ENCODE measurements around the gene RIIAD1.
A peak's percentile ranks its signal among the peaks of the same experiment; 100 is the strongest.
"Not testable (repeated sequence)": the region's sequence is repeated elsewhere in the genome, so short reads cannot be mapped to it uniquely, and the experiment has no call there.

The RIIAD1 gene

GRCh38 chr1:151759241-151759640 lies 37.9 kb downstream of the RIIAD1 start:
- TF ChIP-seq CTCF (conservative IDR thresholded peaks at IDR 0.05; ENCODE audit: low read length), result no peak
- H3K4me3 ChIP-seq (ENCODE audit: low read length), result no peak overlapping the region
- no peak for DNase-seq (ENCODE audit: low read depth)

- H3K4me3 ChIP-seq (ENCODE audit: low read length), result no peak overlapping the region
- DNase-seq (ENCODE audit: low read depth), result no peak
- no peak for TF ChIP-seq CTCF (conservative IDR thresholded peaks at IDR 0.05; ENCODE audit: low read length)
Observed at GRCh38 chr1:151760597-151761385, 39.5 kb downstream of the RIIAD1 start.

GRCh38 chr1:151762941-151763921 lies 41.9 kb downstream of the RIIAD1 start, which contains the start of gene MRPL9:
TSS of gene MRPL9 (minus strand) at chr1:151763496. CDS start at chr1:151763479, 17 bp downstream.
- no peak for TF ChIP-seq CTCF (conservative IDR thresholded peaks at IDR 0.05; ENCODE audit: low read length)
- peak; percentile 74 for DNase-seq (ENCODE audit: low read depth)
- peak within 1 kb of the TSS; percentile 84 for H3K4me3 ChIP-seq (ENCODE audit: low read length)

GRCh38 chr1:151763990-151764389 lies 42.7 kb downstream of the RIIAD1 start:
- peak; percentile 1 for DNase-seq (ENCODE audit: low read depth)
- H3K4me3 ChIP-seq (ENCODE audit: low read length), result peak overlapping the region; percentile 84
- no peak for TF ChIP-seq CTCF (conservative IDR thresholded peaks at IDR 0.05; ENCODE audit: low read length)

- not testable (repeated sequence) for DNase-seq (ENCODE audit: low read depth); H3K4me3 ChIP-seq (ENCODE audit: low read length)
Observed at GRCh38 chr1:151768351-151769066, 47.2 kb downstream of the RIIAD1 start.

- H3K4me3 ChIP-seq (ENCODE audit: low read length); DNase-seq (ENCODE audit: low read depth): not testable (repeated sequence)
Observed at GRCh38 chr1:151769270-151769669, 47.9 kb downstream of the RIIAD1 start.

GRCh38 chr1:151773702-151774101 lies 52.4 kb downstream of the RIIAD1 start:
- no peak overlapping the region for H3K4me3 ChIP-seq (ENCODE audit: low read length)
- TF ChIP-seq CTCF (conservative IDR thresholded peaks at IDR 0.05; ENCODE audit: low read length), result no peak
- peak; percentile 1 for DNase-seq (ENCODE audit: low read depth)
